GM18511 (cell line): ENCODE data around the gene UQCC5.
A peak's percentile ranks its signal among the peaks of the same experiment; 100 is the strongest.

Experiments
- ATAC-seq: cut with Tn5 transposase; IDR thresholded peaks from one replicate; pipeline ENCODE4 v1.9.1; 2021; ENCODE audit warnings: mild to moderate bottlenecking, moderate library complexity; ENCODE audit not compliant: unreplicated experiment

UQCC5 gene

DNA sequence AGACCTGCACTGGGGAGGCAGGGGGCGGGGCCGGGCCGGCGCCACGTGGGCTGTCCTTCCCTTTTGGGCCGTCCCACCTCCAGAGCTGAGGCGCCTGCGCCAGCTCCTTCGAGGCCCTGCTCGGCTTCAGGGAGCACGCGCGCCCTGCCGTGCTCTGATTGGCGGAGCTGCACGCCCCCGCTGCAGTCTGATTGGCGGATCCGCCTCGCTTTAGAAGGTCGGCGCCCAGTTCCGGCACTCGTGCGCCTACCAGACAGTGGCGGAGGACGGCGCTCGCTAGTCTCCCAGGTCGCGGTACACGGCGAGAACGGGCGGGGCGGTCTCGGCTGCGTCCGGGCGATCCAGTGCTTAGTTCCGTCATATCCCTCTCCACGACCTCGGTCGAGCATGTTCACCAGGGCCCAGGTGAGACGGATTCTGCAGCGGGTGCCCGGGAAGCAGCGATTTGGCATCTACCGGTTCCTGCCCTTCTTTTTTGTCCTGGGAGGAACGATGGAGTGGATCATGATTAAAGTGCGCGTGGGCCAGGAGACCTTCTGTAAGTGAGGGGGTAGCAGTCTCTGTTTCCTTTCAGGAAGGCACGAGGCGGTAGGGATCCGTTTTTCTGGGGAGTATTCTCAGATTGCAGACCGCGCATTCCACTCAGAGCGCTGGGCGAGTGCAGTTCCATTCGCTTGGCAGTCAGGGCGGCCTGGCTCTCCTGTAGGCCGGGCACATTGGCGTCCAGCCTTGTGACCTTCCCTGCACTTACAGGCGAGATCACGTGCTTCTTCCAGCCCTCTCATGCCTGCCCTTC is at the start of gene UQCC5:
TSS of gene UQCC5 (plus strand) at position 237 of the 796 bp plus-strand sequence. CDS start at position 388, 151 bp downstream.
- ATAC-seq = peak; percentile 84

DNA sequence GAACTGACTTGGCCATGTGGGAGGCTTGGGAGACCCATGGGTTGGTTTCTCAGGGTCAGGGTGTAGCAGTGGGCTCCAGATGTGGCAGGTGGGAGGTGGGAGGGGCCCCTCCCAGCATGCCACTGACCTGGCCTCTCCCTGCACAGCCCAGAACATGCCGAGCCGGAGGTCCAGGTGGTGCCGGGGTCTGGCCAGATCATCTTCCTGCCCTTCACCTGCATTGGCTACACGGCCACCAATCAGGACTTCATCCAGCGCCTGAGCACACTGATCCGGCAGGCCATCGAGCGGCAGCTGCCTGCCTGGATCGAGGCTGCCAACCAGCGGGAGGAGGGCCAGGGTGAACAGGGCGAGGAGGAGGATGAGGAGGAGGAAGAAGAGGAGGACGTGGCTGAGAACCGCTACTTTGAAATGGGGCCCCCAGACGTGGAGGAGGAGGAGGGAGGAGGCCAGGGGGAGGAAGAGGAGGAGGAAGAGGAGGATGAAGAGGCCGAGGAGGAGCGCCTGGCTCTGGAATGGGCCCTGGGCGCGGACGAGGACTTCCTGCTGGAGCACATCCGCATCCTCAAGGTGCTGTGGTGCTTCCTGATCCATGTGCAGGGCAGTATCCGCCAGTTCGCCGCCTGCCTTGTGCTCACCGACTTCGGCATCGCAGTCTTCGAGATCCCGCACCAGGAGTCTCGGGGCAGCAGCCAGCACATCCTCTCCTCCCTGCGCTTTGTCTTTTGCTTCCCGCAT is 49.2 kb upstream of the UQCC5 start:
- no peak for ATAC-seq

DNA sequence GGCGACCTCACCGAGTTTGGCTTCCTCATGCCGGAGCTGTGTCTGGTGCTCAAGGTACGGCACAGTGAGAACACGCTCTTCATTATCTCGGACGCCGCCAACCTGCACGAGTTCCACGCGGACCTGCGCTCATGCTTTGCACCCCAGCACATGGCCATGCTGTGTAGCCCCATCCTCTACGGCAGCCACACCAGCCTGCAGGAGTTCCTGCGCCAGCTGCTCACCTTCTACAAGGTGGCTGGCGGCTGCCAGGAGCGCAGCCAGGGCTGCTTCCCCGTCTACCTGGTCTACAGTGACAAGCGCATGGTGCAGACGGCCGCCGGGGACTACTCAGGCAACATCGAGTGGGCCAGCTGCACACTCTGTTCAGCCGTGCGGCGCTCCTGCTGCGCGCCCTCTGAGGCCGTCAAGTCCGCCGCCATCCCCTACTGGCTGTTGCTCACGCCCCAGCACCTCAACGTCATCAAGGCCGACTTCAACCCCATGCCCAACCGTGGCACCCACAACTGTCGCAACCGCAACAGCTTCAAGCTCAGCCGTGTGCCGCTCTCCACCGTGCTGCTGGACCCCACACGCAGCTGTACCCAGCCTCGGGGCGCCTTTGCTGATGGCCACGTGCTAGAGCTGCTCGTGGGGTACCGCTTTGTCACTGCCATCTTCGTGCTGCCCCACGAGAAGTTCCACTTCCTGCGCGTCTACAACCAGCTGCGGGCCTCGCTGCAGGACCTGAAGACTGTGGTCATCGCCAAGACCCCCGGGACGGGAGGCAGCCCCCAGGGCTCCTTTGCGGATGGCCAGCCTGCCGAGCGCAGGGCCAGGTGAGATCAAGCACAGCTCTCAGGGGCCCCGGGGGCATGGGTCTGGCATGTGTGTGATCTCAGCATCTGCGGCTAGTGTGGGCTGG is 48.4 kb upstream of the UQCC5 start:
- ATAC-seq = no peak

- no peak for ATAC-seq
Measured at GRCh38 chr3:52488746-52489145, 47.7 kb upstream of the UQCC5 start.

GRCh38 chr3:52489453-52489852 is 47.0 kb upstream of the UQCC5 start:
- ATAC-seq = no peak

- ATAC-seq = no peak
Measured at GRCh38 chr3:52490035-52490938, 46.1 kb upstream of the UQCC5 start.

DNA sequence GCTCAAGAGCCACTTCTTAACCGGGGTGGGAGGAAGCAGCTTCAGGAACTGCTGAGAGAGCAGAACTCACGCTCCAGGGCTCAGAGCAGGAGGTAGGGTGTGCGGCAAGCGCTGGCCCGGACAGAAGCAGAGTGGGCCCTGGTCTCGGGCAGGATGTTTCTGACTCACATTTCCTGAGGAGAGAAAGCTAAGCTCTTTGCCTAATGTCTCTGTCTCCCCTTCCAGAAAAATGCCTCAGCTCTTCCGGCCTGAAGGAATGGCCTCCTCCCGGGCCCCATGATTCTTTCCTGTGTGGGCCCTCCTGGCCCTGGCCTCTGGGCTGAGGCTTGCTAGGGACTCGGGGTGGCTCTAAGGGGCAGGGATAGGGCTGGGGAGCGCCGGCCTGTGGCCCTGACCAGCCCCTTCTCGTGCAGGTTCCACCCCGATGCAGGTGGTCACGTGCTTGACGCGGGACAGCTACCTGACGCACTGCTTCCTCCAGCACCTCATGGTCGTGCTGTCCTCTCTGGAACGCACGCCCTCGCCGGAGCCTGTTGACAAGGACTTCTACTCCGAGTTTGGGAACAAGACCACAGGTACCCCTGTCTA is 45.4 kb upstream of the UQCC5 start:
- ATAC-seq = no peak

DNA sequence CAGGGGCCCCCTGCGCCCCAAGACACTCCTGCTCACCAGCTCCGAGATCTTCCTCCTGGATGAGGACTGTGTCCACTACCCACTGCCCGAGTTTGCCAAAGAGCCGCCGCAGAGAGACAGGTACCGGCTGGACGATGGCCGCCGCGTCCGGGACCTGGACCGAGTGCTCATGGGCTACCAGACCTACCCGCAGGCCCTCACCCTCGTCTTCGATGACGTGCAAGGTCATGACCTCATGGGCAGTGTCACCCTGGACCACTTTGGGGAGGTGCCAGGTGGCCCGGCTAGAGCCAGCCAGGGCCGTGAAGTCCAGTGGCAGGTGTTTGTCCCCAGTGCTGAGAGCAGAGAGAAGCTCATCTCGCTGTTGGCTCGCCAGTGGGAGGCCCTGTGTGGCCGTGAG is 44.3 kb upstream of the UQCC5 start:
- ATAC-seq = no peak

DNA sequence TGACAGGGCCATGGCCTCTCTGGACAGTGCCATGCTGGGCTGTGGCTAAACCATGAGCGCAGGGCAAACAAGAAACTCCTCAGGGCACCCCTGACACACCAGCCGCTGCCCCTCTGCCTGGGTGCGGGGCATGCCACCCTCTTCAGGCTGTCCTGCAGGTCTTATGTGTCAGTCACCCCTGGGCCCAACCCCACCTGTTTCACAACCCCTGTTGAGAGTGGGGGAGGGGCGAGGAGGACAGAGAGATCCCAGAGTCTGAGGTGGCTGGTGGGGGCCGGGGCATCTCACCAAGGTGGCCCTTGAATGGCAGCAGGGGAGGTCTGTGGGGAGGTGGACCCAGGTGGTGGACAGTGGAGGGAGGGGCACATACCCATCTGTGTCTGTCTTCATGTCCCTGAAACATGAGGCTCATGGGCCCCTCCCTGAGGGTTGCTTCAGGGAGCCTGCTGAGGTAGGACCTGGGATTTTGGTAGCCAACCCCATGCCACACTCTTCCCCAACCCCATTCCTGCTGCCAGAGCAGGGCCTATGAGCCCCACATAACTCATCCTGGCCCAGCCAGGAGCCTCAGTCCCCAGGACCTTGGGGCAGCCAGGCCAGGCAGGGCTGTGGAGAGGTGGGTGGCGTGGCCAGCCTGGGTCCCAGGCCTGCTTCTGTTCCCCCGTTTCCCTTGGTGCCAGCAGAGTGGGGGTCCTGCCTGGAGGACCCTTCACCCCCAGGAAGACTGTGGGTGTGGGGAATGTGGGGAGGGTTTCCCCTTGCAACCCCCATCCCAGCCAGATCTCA is 43.0 kb upstream of the UQCC5 start:
- no peak for ATAC-seq

- no peak for ATAC-seq
Measured at GRCh38 chr3:52494445-52494844, 42.0 kb upstream of the UQCC5 start.

DNA sequence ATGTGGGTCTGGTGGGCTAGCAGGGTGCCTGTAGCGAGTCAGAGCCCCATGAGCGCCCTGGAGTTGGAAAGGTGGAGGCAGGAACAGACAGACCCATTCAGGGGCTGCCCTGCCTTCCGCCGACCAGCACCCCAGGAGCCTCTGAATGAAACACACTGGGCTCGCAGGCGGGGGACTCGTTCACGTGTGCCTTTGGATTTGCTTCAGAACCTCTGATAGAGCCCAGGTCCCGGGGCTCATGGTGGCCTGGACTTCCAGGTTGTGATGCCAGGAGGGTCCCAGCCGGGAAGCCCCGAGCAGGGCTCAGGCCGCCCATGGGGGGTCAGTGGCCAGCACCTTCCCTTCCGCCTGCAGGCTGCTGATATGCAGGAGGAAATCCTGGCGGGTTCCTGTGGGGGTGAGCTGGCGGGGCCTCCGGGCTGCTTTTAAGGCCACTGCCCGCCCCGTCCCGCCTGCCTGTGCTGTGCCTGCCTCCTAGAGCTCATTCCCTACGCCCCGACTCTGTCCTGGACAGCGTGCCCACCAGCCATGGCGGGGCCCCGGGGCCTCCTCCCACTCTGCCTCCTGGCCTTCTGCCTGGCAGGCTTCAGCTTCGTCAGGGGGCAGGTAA is 41.4 kb upstream of the UQCC5 start, which contains the start of gene STAB1:
TSS of gene STAB1 (plus strand) at position 453 of the 610 bp plus-strand sequence. CDS start at position 529, 76 bp downstream.
- ATAC-seq = no peak

- no peak for ATAC-seq
Measured at GRCh38 chr3:52495777-52496602, 40.4 kb upstream of the UQCC5 start.

DNA sequence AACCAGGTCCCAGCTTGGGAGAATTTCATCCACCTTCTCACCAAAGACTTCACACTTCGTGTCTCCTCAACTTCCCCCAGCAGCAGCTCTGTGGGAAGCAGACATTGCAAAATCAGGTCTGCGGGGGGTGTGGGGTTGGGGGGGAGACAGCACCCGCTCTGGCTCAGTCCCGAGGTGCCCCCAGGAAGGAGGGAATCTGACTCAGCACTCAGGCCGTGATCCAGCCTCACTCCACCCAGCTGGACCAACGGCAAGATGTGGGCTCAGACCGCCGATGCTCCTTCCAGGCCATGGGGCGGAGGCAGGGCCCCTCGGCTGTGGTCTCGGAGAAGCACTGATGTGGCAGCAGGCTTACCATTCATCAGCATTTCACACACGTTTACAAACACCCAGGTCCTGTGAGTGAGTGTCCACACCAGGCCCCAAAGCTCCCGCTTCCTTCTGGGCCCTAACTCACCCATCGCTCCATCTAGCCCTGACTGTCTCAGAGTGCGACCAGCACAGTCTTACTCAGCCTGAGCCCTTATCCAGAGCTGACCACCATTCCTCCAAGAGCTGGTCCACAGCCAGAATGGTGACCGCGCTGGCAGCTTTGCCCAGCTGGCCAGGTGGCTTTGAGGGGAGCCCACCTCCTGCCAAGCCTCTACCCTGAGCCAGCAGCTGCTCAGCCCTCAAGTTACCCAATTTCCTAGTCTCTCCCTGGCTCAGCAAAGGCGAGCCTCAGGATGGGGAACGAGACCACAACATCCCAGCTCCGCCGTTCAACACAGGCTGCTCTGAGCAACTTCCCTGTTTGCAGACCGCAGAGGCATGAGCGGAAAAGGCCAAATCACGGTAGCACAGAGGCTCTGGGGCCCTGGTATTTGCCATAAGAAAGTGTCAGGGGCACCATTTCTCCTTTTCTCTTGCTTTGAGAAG is 38.0 kb upstream of the UQCC5 start:
- no peak for ATAC-seq

- ATAC-seq = no peak
Measured at GRCh38 chr3:52501046-52501445, 35.4 kb upstream of the UQCC5 start.

DNA sequence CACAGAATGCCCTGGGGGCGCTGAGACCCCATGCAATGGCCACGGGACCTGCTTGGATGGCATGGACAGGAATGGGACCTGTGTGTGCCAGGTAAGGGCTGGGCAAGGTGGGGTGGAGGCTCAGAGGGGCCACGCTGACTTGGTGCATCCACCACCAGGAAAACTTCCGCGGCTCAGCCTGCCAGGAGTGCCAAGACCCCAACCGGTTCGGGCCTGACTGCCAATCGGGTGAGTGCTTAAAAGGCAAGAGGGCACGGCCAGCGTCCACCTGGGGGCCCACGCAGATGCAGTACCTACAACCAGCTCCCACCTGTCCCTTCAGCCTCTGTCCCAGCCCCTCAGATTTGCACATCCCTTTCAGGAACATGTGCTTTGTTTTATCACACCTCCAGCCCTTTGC is 34.4 kb upstream of the UQCC5 start:
- ATAC-seq = no peak

GRCh38 chr3:52502808-52503350 is 33.5 kb upstream of the UQCC5 start:
- no peak for ATAC-seq
